ENCODE measurements around the gene CNTN1.

- no peak for TF ChIP-seq CTCF (IDR thresholded peaks at IDR 0.05)
- TF ChIP-seq POLR2A (IDR thresholded peaks at IDR 0.05): no peak
Measured at GRCh38 chr12:40969796-40970195, 277.6 kb downstream of the CNTN1 start.

Data from Peyer's patch (tissue), 4 donors.